ENCODE results near the gene PPP3CB.
A peak's percentile ranks its signal among the peaks of the same experiment; 100 is the strongest.

PPP3CB gene

GRCh38 chr10:73506491-73506890 lies 10.7 kb upstream of the PPP3CB start:
- peaks cover 14% of the 10 kb centered on the region for H3K36me3 ChIP-seq (ENCODE audit: insufficient read depth, low read length)
- H3K9me3 ChIP-seq (replicated peaks; ENCODE audit: low read length): no peaks in the 10 kb centered on the region

GRCh38 chr10:73506074-73506473 lies 10.2 kb upstream of the PPP3CB start:
- Histone ChIP-seq H3K4me1 (ENCODE audit: control insufficient read depth, insufficient read depth, low read length) (peaks cover 10% of the 10 kb centered on the region), H3K9ac (ENCODE audit: low read depth, low read length) (no peak overlapping the region), H3K36me3 (ENCODE audit: insufficient read depth, low read length) (peaks cover 14% of the 10 kb centered on the region), H3K27me3 (ENCODE audit: control insufficient read depth, insufficient read depth, low read length) (no peaks in the 10 kb centered on the region), H3K4me3 (ENCODE audit: low read length) (no peak overlapping the region), H3K4me2 (ENCODE audit: low read length) (no peak overlapping the region), H3K9me3 (replicated peaks; ENCODE audit: low read length) (no peaks in the 10 kb centered on the region)

More at GRCh38 chr10:73506491-73506890, 10.7 kb upstream of the PPP3CB start:
- no peak overlapping the region for H3K4me3 ChIP-seq (ENCODE audit: low read length)
- H3K4me2 ChIP-seq (ENCODE audit: low read length): no peak overlapping the region
- H3K9ac ChIP-seq (ENCODE audit: low read depth, low read length): no peak overlapping the region
- H3K27me3 ChIP-seq (ENCODE audit: control insufficient read depth, insufficient read depth, low read length): no peaks in the 10 kb centered on the region
- peaks cover 7% of the 10 kb centered on the region for H3K4me1 ChIP-seq (ENCODE audit: control insufficient read depth, insufficient read depth, low read length)

- H3K9me3 ChIP-seq (replicated peaks; ENCODE audit: low read length): no peaks in the 10 kb centered on the region
- peaks cover 14% of the 10 kb centered on the region for H3K36me3 ChIP-seq (ENCODE audit: insufficient read depth, low read length)
- H3K9ac ChIP-seq (ENCODE audit: low read depth, low read length): no peak overlapping the region
- no peaks in the 10 kb centered on the region for H3K27me3 ChIP-seq (ENCODE audit: control insufficient read depth, insufficient read depth, low read length)
- H3K4me1 ChIP-seq (ENCODE audit: control insufficient read depth, insufficient read depth, low read length): peaks cover 10% of the 10 kb centered on the region
- no peak overlapping the region for H3K4me3 ChIP-seq (ENCODE audit: low read length)
- H3K4me2 ChIP-seq (ENCODE audit: low read length): no peak overlapping the region
These were observed 7.2 kb upstream of the PPP3CB start for GRCh38 chr10:73503037-73503436.

- Histone ChIP-seq H3K4me1 (ENCODE audit: control insufficient read depth, insufficient read depth, low read length) (peaks cover 13% of the 10 kb centered on the region), H3K4me2 (ENCODE audit: low read length) (no peak overlapping the region), H3K9me3 (replicated peaks; ENCODE audit: low read length) (no peaks in the 10 kb centered on the region), H3K4me3 (ENCODE audit: low read length) (no peak overlapping the region), H3K27me3 (ENCODE audit: control insufficient read depth, insufficient read depth, low read length) (no peaks in the 10 kb centered on the region), H3K36me3 (ENCODE audit: insufficient read depth, low read length) (peaks cover 18% of the 10 kb centered on the region), H3K9ac (ENCODE audit: low read depth, low read length) (no peak overlapping the region)
These were observed 5.8 kb upstream of the PPP3CB start for GRCh38 chr10:73501651-73502050.

GRCh38 chr10:73497623-73498022 lies 1.8 kb upstream of the PPP3CB start:
- Histone ChIP-seq H3K4me3 (ENCODE audit: low read length) (no peak overlapping the region), H3K9ac (ENCODE audit: low read depth, low read length) (no peak overlapping the region), H3K4me1 (ENCODE audit: control insufficient read depth, insufficient read depth, low read length) (peaks cover 33% of the 10 kb centered on the region), H3K27me3 (ENCODE audit: control insufficient read depth, insufficient read depth, low read length) (no peaks in the 10 kb centered on the region), H3K4me2 (ENCODE audit: low read length) (no peak overlapping the region), H3K9me3 (replicated peaks; ENCODE audit: low read length) (no peaks in the 10 kb centered on the region), H3K36me3 (ENCODE audit: insufficient read depth, low read length) (peaks cover 4% of the 10 kb centered on the region)

GRCh38 chr10:73495226-73495883 lies 469 bp downstream of the PPP3CB start:
- no peaks in the 10 kb centered on the region for H3K9me3 ChIP-seq (replicated peaks; ENCODE audit: low read length)
- H3K36me3 ChIP-seq (ENCODE audit: insufficient read depth, low read length): peaks cover 4% of the 10 kb centered on the region
- H3K27me3 ChIP-seq (ENCODE audit: control insufficient read depth, insufficient read depth, low read length): no peaks in the 10 kb centered on the region
- H3K4me1 ChIP-seq (ENCODE audit: control insufficient read depth, insufficient read depth, low read length): peaks cover 29% of the 10 kb centered on the region
- H3K9ac ChIP-seq (ENCODE audit: low read depth, low read length): peak overlapping the region; percentile 98
- peak overlapping the region; percentile 91 for H3K4me3 ChIP-seq (ENCODE audit: low read length)
- peak overlapping the region; percentile 90 for H3K4me2 ChIP-seq (ENCODE audit: low read length)

- peaks cover 29% of the 10 kb centered on the region for H3K4me1 ChIP-seq (ENCODE audit: control insufficient read depth, insufficient read depth, low read length)
- peaks cover 4% of the 10 kb centered on the region for H3K36me3 ChIP-seq (ENCODE audit: insufficient read depth, low read length)
- peak overlapping the region; percentile 91 for H3K4me3 ChIP-seq (ENCODE audit: low read length)
These were observed 973 bp downstream of the PPP3CB start for GRCh38 chr10:73494877-73495225.

GRCh38 chr10:73494213-73494612 lies 1.6 kb downstream of the PPP3CB start:
- no peaks in the 10 kb centered on the region for H3K9me3 ChIP-seq (replicated peaks; ENCODE audit: low read length)
- H3K27me3 ChIP-seq (ENCODE audit: control insufficient read depth, insufficient read depth, low read length): no peaks in the 10 kb centered on the region
- H3K36me3 ChIP-seq (ENCODE audit: insufficient read depth, low read length): peaks cover 4% of the 10 kb centered on the region
- H3K4me2 ChIP-seq (ENCODE audit: low read length): peak overlapping the region; percentile 90
- H3K4me1 ChIP-seq (ENCODE audit: control insufficient read depth, insufficient read depth, low read length): peaks cover 29% of the 10 kb centered on the region
- H3K9ac ChIP-seq (ENCODE audit: low read depth, low read length): peak overlapping the region; percentile 98
- H3K4me3 ChIP-seq (ENCODE audit: low read length): peak overlapping the region; percentile 91

More at GRCh38 chr10:73494877-73495225, 973 bp downstream of the PPP3CB start:
- H3K9ac ChIP-seq (ENCODE audit: low read depth, low read length): peak overlapping the region; percentile 98
- no peaks in the 10 kb centered on the region for H3K27me3 ChIP-seq (ENCODE audit: control insufficient read depth, insufficient read depth, low read length)
- H3K9me3 ChIP-seq (replicated peaks; ENCODE audit: low read length): no peaks in the 10 kb centered on the region
- H3K4me2 ChIP-seq (ENCODE audit: low read length): peak overlapping the region; percentile 90

- Histone ChIP-seq H3K9me3 (replicated peaks; ENCODE audit: low read length) (no peaks in the 10 kb centered on the region), H3K27me3 (ENCODE audit: control insufficient read depth, insufficient read depth, low read length) (no peaks in the 10 kb centered on the region), H3K4me1 (ENCODE audit: control insufficient read depth, insufficient read depth, low read length) (peaks cover 29% of the 10 kb centered on the region), H3K4me2 (ENCODE audit: low read length) (peak overlapping the region; percentile 90), H3K4me3 (ENCODE audit: low read length) (peak overlapping the region; percentile 91), H3K36me3 (ENCODE audit: insufficient read depth, low read length) (peaks cover 4% of the 10 kb centered on the region), H3K9ac (ENCODE audit: low read depth, low read length) (peak overlapping the region; percentile 98)
These were observed 2.0 kb downstream of the PPP3CB start for GRCh38 chr10:73493781-73494180.

- H3K9ac ChIP-seq (ENCODE audit: low read depth, low read length): no peak overlapping the region
- H3K9me3 ChIP-seq (replicated peaks; ENCODE audit: low read length): no peaks in the 10 kb centered on the region
- no peaks in the 10 kb centered on the region for H3K27me3 ChIP-seq (ENCODE audit: control insufficient read depth, insufficient read depth, low read length)
- peaks cover 16% of the 10 kb centered on the region for H3K36me3 ChIP-seq (ENCODE audit: insufficient read depth, low read length)
- H3K4me3 ChIP-seq (ENCODE audit: low read length): no peak overlapping the region
- peaks cover 4% of the 10 kb centered on the region for H3K4me1 ChIP-seq (ENCODE audit: control insufficient read depth, insufficient read depth, low read length)
- H3K4me2 ChIP-seq (ENCODE audit: low read length): no peak overlapping the region
These were observed 9.2 kb downstream of the PPP3CB start for GRCh38 chr10:73486601-73487000.

- H3K27me3 ChIP-seq (ENCODE audit: control insufficient read depth, insufficient read depth, low read length): no peaks in the 10 kb centered on the region
- H3K4me2 ChIP-seq (ENCODE audit: low read length): no peak overlapping the region
These were observed 10.5 kb downstream of the PPP3CB start for GRCh38 chr10:73485320-73485719.

GRCh38 chr10:73480158-73480557 lies 15.7 kb downstream of the PPP3CB start:
- Histone ChIP-seq H3K9me3 (replicated peaks; ENCODE audit: low read length) (no peaks in the 10 kb centered on the region), H3K4me1 (ENCODE audit: control insufficient read depth, insufficient read depth, low read length) (peaks cover 12% of the 10 kb centered on the region), H3K36me3 (ENCODE audit: insufficient read depth, low read length) (peaks cover 37% of the 10 kb centered on the region), H3K27me3 (ENCODE audit: control insufficient read depth, insufficient read depth, low read length) (no peaks in the 10 kb centered on the region), H3K4me3 (ENCODE audit: low read length) (no peak overlapping the region), H3K4me2 (ENCODE audit: low read length) (peak overlapping the region; percentile 38), H3K9ac (ENCODE audit: low read depth, low read length) (no peak overlapping the region)

More at GRCh38 chr10:73485320-73485719, 10.5 kb downstream of the PPP3CB start:
- H3K4me1 ChIP-seq (ENCODE audit: control insufficient read depth, insufficient read depth, low read length): peaks cover 12% of the 10 kb centered on the region
- H3K9me3 ChIP-seq (replicated peaks; ENCODE audit: low read length): no peaks in the 10 kb centered on the region
- H3K9ac ChIP-seq (ENCODE audit: low read depth, low read length): no peak overlapping the region
- peaks cover 16% of the 10 kb centered on the region for H3K36me3 ChIP-seq (ENCODE audit: insufficient read depth, low read length)
- H3K4me3 ChIP-seq (ENCODE audit: low read length): no peak overlapping the region
